ENCODE results near the gene PNMA8A. TPM values are rescaled to one million over a fixed set of nuclear protein-coding genes. Genes with fewer than 3 reads are reported as not detected.

The PNMA8A gene
- total RNA-seq (3.9 and 8.9 TPM in 2 replicates), polyA plus RNA-seq (0.45 and 1.4 TPM in 2 replicates), polyA minus RNA-seq (ENCODE audit: low replicate concordance) (0.41 TPM in 1 of 2 replicates, not detected in the other)
- polyA plus RNA-seq (2012): 0.56 and 1.4 TPM in 2 replicates

- Histone ChIP-seq H3K79me2 (ENCODE audit: control insufficient read depth, insufficient read depth, low read length) (no peaks in the 10 kb centered on the region), H3K9me3 (ENCODE audit: control insufficient read depth, insufficient read depth, low read depth, low read length) (no peaks in the 10 kb centered on the region), H3K36me3 (ENCODE audit: control insufficient read depth, insufficient read depth, low read length) (no peaks in the 10 kb centered on the region), H3K27ac (ENCODE audit: insufficient read depth, low read length) (no peak within 1 kb of the TSS), H3K27me3 (ENCODE audit: control insufficient read depth, insufficient read depth, low read length) (no peaks in the 10 kb centered on the region), H3K9ac (ENCODE audit: insufficient read depth, low read length) (peak within 1 kb of the TSS; percentile 43), H3K4me2 (ENCODE audit: extremely low read depth, insufficient read depth, low read length) (peak within 1 kb of the TSS; percentile 78), H3K4me3 (replicated peaks in 1 of 4; ENCODE audit: control extremely low read depth in 1 of 4, insufficient read depth in 1 of 4, low read depth in 3 of 4, low read length in 4 of 4) (peak within 1 kb of the TSS; percentile 19 to 46 (median 25)), H3K4me1 (ENCODE audit: control insufficient read depth, extremely low read depth, insufficient read depth, low read length) (peaks cover 6% of the 10 kb centered on the region), H4K20me1 (ENCODE audit: control insufficient read depth, extremely low read depth, insufficient read depth, low read length) (no peaks in the 10 kb centered on the region), H2AFZ (ENCODE audit: low read length) (peak within 1 kb of the TSS; percentile 43)
- TF ChIP-seq CTCF (conservative IDR thresholded peaks at IDR 0.05 in 1 of 2, IDR thresholded peaks at IDR 0.05 in 1 of 2; ENCODE audit: low read depth in 1 of 2, low read length in 2 of 2) (no peak), EZH2 (IDR thresholded peaks at IDR 0.05; ENCODE audit: low read length, missing control alignments) (no peak)
- peak; percentile 63 to 85 for DNase-seq (ENCODE audit: low read depth in 2 of 2)
Observed at GRCh38 chr19:46471116-46471733, at the start of gene PNMA8A. PNMA8A (minus strand) TSS chr19:46471563; CDS start chr19:46471035, 528 bp downstream.

- no peaks in the 10 kb centered on the region for H3K27me3 ChIP-seq (ENCODE audit: control insufficient read depth, insufficient read depth, low read length)
- no peaks in the 10 kb centered on the region for H3K79me2 ChIP-seq (ENCODE audit: control insufficient read depth, insufficient read depth, low read length)
- no peaks in the 10 kb centered on the region for H3K36me3 ChIP-seq (ENCODE audit: control insufficient read depth, insufficient read depth, low read length)
- no peaks in the 10 kb centered on the region for H4K20me1 ChIP-seq (ENCODE audit: control insufficient read depth, extremely low read depth, insufficient read depth, low read length)
- no peak overlapping the region for H3K9ac ChIP-seq (ENCODE audit: insufficient read depth, low read length)
- no peak overlapping the region for H2AFZ ChIP-seq (ENCODE audit: low read length)
- TF ChIP-seq CTCF (conservative IDR thresholded peaks at IDR 0.05 in 1 of 2, IDR thresholded peaks at IDR 0.05 in 1 of 2; ENCODE audit: low read depth in 1 of 2, low read length in 2 of 2) (no peak), EZH2 (IDR thresholded peaks at IDR 0.05; ENCODE audit: low read length, missing control alignments) (no peak)
- DNase-seq (ENCODE audit: low read depth in 2 of 2): no peak
- no peaks in the 10 kb centered on the region for H3K9me3 ChIP-seq (ENCODE audit: control insufficient read depth, insufficient read depth, low read depth, low read length)
- H3K27ac ChIP-seq (ENCODE audit: insufficient read depth, low read length): no peak overlapping the region
- no peak overlapping the region for H3K4me2 ChIP-seq (ENCODE audit: extremely low read depth, insufficient read depth, low read length)
- no peaks in the 10 kb centered on the region for H3K4me1 ChIP-seq (ENCODE audit: control insufficient read depth, extremely low read depth, insufficient read depth, low read length)
- no peak overlapping the region for H3K4me3 ChIP-seq (replicated peaks in 1 of 4; ENCODE audit: control extremely low read depth in 1 of 4, insufficient read depth in 1 of 4, low read depth in 3 of 4, low read length in 4 of 4)
Observed at GRCh38 chr19:46520616-46521015, 49.3 kb upstream of the PNMA8A start.

GRCh38 chr19:46517471-46517870 is 46.1 kb upstream of the PNMA8A start:
- no peaks in the 10 kb centered on the region for H3K27me3 ChIP-seq (ENCODE audit: control insufficient read depth, insufficient read depth, low read length)
- TF ChIP-seq CTCF (conservative IDR thresholded peaks at IDR 0.05 in 1 of 2, IDR thresholded peaks at IDR 0.05 in 1 of 2; ENCODE audit: low read depth in 1 of 2, low read length in 2 of 2): no peak
- TF ChIP-seq EZH2 (IDR thresholded peaks at IDR 0.05; ENCODE audit: low read length, missing control alignments): no peak
- no peaks in the 10 kb centered on the region for H3K36me3 ChIP-seq (ENCODE audit: control insufficient read depth, insufficient read depth, low read length)
- H3K79me2 ChIP-seq (ENCODE audit: control insufficient read depth, insufficient read depth, low read length): no peaks in the 10 kb centered on the region
- DNase-seq (ENCODE audit: low read depth in 2 of 2): no peak
- H2AFZ ChIP-seq (ENCODE audit: low read length): no peak overlapping the region
- no peak overlapping the region for H3K4me3 ChIP-seq (replicated peaks in 1 of 4; ENCODE audit: control extremely low read depth in 1 of 4, insufficient read depth in 1 of 4, low read depth in 3 of 4, low read length in 4 of 4)
- no peak overlapping the region for H3K27ac ChIP-seq (ENCODE audit: insufficient read depth, low read length)
- H3K9me3 ChIP-seq (ENCODE audit: control insufficient read depth, insufficient read depth, low read depth, low read length): no peaks in the 10 kb centered on the region
- no peak overlapping the region for H3K9ac ChIP-seq (ENCODE audit: insufficient read depth, low read length)
- no peaks in the 10 kb centered on the region for H4K20me1 ChIP-seq (ENCODE audit: control insufficient read depth, extremely low read depth, insufficient read depth, low read length)
- no peaks in the 10 kb centered on the region for H3K4me1 ChIP-seq (ENCODE audit: control insufficient read depth, extremely low read depth, insufficient read depth, low read length)
- no peak overlapping the region for H3K4me2 ChIP-seq (ENCODE audit: extremely low read depth, insufficient read depth, low read length)

All from fibroblast of lung (primary cell).